ENCODE data around the gene EVC2. TPM values are rescaled to one million over a fixed set of nuclear protein-coding genes. Genes with fewer than 3 reads are reported as not detected.

EVC2 gene
- total and polyA plus RNA-seq, 2 donors (not counting 1 experiment from before 2014, with no cell fraction given) = 1.1 TPM; not detected in 1

- H3K9me3 Mint-ChIP-seq (ENCODE audit: insufficient read depth) = no peaks in the 10 kb centered on the region
- Histone ChIP-seq H3K4me1 (ENCODE audit: control insufficient read depth in 2 of 2, insufficient read depth in 2 of 2, low read length in 2 of 2) (no peaks in the 10 kb centered on the region), H3K79me2 (ENCODE audit: control insufficient read depth, insufficient read depth, low read length) (no peaks in the 10 kb centered on the region), H3K36me3 (replicated peaks in 1 of 2; ENCODE audit: control extremely low read depth in 1 of 2, control insufficient read depth in 1 of 2, extremely low read depth in 1 of 2, insufficient read depth in 2 of 2, low read length in 1 of 2) (no peaks in the 10 kb centered on the region), H3K27me3 (replicated peaks in 1 of 4; ENCODE audit: control extremely low read depth in 1 of 4, control insufficient read depth in 3 of 4, insufficient read depth in 4 of 4, low read length in 3 of 4) (no peaks in the 10 kb centered on the region), H2AFZ (ENCODE audit: insufficient read depth, low read depth, low read length, poor library complexity, severe bottlenecking) (no peak overlapping the region), H3K4me3 (ENCODE audit: control extremely low read depth in 1 of 5, extremely low read depth in 1 of 5, insufficient read depth in 1 of 5, low read depth in 2 of 5, low read length in 4 of 5) (no peak overlapping the region), H4K20me1 (ENCODE audit: control insufficient read depth, insufficient read depth, low read length, poor library complexity, severe bottlenecking) (no peaks in the 10 kb centered on the region), H3K9me3 (ENCODE audit: control extremely low read depth in 1 of 3, control insufficient read depth in 2 of 3, insufficient read depth in 1 of 3, low read length in 2 of 3) (peaks cover 0 to 10% (median 0%) of the 10 kb centered on the region in 3 donors), H3K9ac (ENCODE audit: low read length) (no peak overlapping the region), H3K4me2 (replicated peaks; ENCODE audit: low read depth, low read length, poor library complexity, severe bottlenecking) (no peak overlapping the region), H3K27ac (ENCODE audit: low read length in 2 of 2) (no peak overlapping the region)
- ChIA-PET CTCF (no interaction called here), POLR2A (no interaction called here)
- no peak overlapping the region for H3K4me3 Mint-ChIP-seq
- no peaks in the 10 kb centered on the region for H3K4me1 Mint-ChIP-seq
- H3K27ac Mint-ChIP-seq = no peak overlapping the region
- intact Hi-C loops (cut with micrococcal nuclease) = no loop called here
- 86% methylated on average over 3 of the region's 5 CpGs for WGBS (ENCODE audit: insufficient coverage)
- no peak for TF ChIP-seq EZH2 (IDR thresholded peaks at IDR 0.05; ENCODE audit: borderline replicate concordance, insufficient read depth, low read depth, low read length, poor library complexity, severe bottlenecking)
- no peak for TF ChIP-seq CTCF (IDR thresholded peaks at IDR 0.05)
- ATAC-seq (ENCODE audit: low read depth) (no peak), DNase-seq (no peak)
- no peaks in the 10 kb centered on the region for H3K27me3 Mint-ChIP-seq
Measured at GRCh38 chr4:5571646-5572045, 136.7 kb downstream of the EVC2 start.

- intact Hi-C loops (cut with micrococcal nuclease) = no loop called here
- no peak for DNase-seq
Measured at GRCh38 chr4:5569451-5569850, 138.9 kb downstream of the EVC2 start.

More at GRCh38 chr4:5569451-5569850, 138.9 kb downstream of the EVC2 start:
- no peak overlapping the region for H2AFZ ChIP-seq (ENCODE audit: insufficient read depth, low read depth, low read length, poor library complexity, severe bottlenecking)
- no peak overlapping the region for H3K9ac ChIP-seq (ENCODE audit: low read length)
- H3K27me3 Mint-ChIP-seq = no peaks in the 10 kb centered on the region
- H4K20me1 ChIP-seq (ENCODE audit: control insufficient read depth, insufficient read depth, low read length, poor library complexity, severe bottlenecking) = no peaks in the 10 kb centered on the region
- no peak overlapping the region for H3K4me2 ChIP-seq (replicated peaks; ENCODE audit: low read depth, low read length, poor library complexity, severe bottlenecking)
- no peaks in the 10 kb centered on the region for H3K4me1 Mint-ChIP-seq
- H3K27me3 ChIP-seq (replicated peaks in 1 of 4; ENCODE audit: control extremely low read depth in 1 of 4, control insufficient read depth in 3 of 4, insufficient read depth in 4 of 4, low read length in 3 of 4) = no peaks in the 10 kb centered on the region
- no peaks in the 10 kb centered on the region for H3K36me3 ChIP-seq (replicated peaks in 1 of 2; ENCODE audit: control extremely low read depth in 1 of 2, control insufficient read depth in 1 of 2, extremely low read depth in 1 of 2, insufficient read depth in 2 of 2, low read length in 1 of 2)
- H3K4me3 Mint-ChIP-seq = no peak overlapping the region
- H3K4me3 ChIP-seq (ENCODE audit: control extremely low read depth in 1 of 5, extremely low read depth in 1 of 5, insufficient read depth in 1 of 5, low read depth in 2 of 5, low read length in 4 of 5) = no peak overlapping the region
- H3K9me3 Mint-ChIP-seq (ENCODE audit: insufficient read depth) = no peaks in the 10 kb centered on the region
- TF ChIP-seq EZH2 (IDR thresholded peaks at IDR 0.05; ENCODE audit: borderline replicate concordance, insufficient read depth, low read depth, low read length, poor library complexity, severe bottlenecking) = no peak
- no peak for TF ChIP-seq CTCF (IDR thresholded peaks at IDR 0.05)
- no peaks in the 10 kb centered on the region for H3K79me2 ChIP-seq (ENCODE audit: control insufficient read depth, insufficient read depth, low read length)
- ChIA-PET CTCF (no interaction called here), POLR2A (no interaction called here)
- no peaks in the 10 kb centered on the region for H3K4me1 ChIP-seq (ENCODE audit: control insufficient read depth in 2 of 2, insufficient read depth in 2 of 2, low read length in 2 of 2)
- H3K27ac ChIP-seq (ENCODE audit: low read length in 2 of 2) = no peak overlapping the region
- ATAC-seq (ENCODE audit: low read depth) = no peak
- H3K9me3 ChIP-seq (ENCODE audit: control extremely low read depth in 1 of 3, control insufficient read depth in 2 of 3, insufficient read depth in 1 of 3, low read length in 2 of 3) = peaks cover 0 to 12% (median 0%) of the 10 kb centered on the region in 3 donors
- 88% methylated on average over 5 of the region's 5 CpGs for WGBS (ENCODE audit: insufficient coverage)
- H3K27ac Mint-ChIP-seq = no peak overlapping the region
